Neuron (in vitro differentiated cells): Measurements from ENCODE around the gene GTF2E1.

Experiments used
- H2AFZ ChIP-seq: one replicate; pipeline ENCODE4 v1.6.1; 2013; ENCODE audit warnings: low read depth, mild to moderate bottlenecking, inconsistent platforms, low read length, moderate library complexity
- H3K27me3 ChIP-seq: one replicate; pipeline ENCODE4 v1.6.1; 2013; ENCODE audit warnings: low read length; ENCODE audit not compliant: insufficient read depth
- H3K36me3 ChIP-seq: one replicate; pipeline ENCODE4 v1.6.1; 2013; ENCODE audit warnings: low read length; ENCODE audit not compliant: insufficient read depth
- H3K4me1 ChIP-seq: one replicate; pipeline ENCODE4 v1.6.1; 2013; ENCODE audit warnings: low read length; ENCODE audit not compliant: insufficient read depth
- H3K4me3 ChIP-seq: 2 replicates; pipeline ENCODE4 v1.5.1; 2013; ENCODE audit warnings: mild to moderate bottlenecking, low read length, moderate library complexity
- H3K9me3 ChIP-seq: one replicate; pipeline ENCODE4 v1.6.1; 2013; ENCODE audit warnings: low read length

The GTF2E1 gene

GRCh38 chr3:120831066-120831465 lies 88.5 kb downstream of the GTF2E1 start:
- Histone ChIP-seq H3K36me3 (no peaks in the 10 kb centered on the region), H3K4me3 (no peak overlapping the region), H2AFZ (no peak overlapping the region), H3K9me3 (no peaks in the 10 kb centered on the region), H3K27me3 (no peaks in the 10 kb centered on the region), H3K4me1 (no peaks in the 10 kb centered on the region)
